ENCODE measurements around the gene POGZ.
A peak's percentile ranks its signal among the peaks of the same experiment; 100 is the strongest.
"Not testable (repeated sequence)": the region's sequence is repeated elsewhere in the genome, so short reads cannot be mapped to it uniquely, and the experiment has no call there.

POGZ gene

DNA sequence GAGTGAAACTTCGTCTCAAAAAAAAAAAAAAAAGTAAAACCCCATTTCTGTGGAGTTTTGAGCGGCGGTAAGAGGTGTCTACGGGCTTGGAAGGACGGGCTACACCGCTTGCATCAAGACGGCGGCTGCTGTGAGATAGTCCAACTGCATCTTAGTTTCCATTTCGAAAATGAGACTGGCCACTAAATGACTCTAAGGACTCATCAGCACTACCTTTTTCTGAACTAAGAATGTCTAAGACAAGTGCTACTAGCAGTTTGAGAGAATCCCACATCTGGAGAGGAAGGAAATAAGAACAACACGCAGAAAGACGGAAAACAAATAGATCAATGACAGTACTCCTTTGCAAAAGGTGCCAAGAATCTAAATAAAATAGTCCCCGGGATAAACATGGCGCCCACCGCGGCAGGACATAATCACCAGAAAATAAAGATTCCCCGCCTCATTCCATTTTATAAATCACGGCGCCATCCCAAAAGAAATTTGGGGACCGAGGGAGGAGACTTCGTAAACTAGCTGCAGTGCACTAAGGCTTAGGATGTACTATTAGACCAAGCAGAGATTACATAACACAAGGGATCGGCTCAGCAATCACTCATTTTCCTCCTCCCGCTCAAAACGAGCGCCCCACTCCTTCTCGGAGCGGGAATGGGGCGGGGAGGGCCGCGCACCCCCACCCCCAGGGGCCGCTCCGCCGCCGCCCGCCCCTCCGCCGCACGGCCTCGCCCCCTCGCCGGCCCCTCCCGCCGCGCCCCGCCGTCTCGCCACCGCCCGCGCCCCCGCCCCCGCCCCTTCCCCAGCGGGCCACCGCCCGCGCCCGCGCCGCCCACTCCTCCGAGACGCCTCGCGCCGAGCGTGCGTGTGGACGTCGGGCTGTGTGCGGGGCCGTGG lies 1.1 kb downstream of the POGZ start:
- Histone ChIP-seq H3K9ac (ENCODE audit: low read depth in 1 of 2, low read length in 2 of 2) (peak overlapping the region; percentile 74 to 88), H3K27ac (ENCODE audit: low read depth, low read length) (peak overlapping the region; percentile 92), H3K9me3 (ENCODE audit: control insufficient read depth in 1 of 2, low read length in 2 of 2) (no peaks in the 10 kb centered on the region), H3K4me3 (ENCODE audit: low read depth in 1 of 2, low read length in 2 of 2) (peak overlapping the region; percentile 77 to 98), H3K4me1 (ENCODE audit: control insufficient read depth in 1 of 2, insufficient read depth in 2 of 2, low read length in 2 of 2) (peaks cover 7 to 15% of the 10 kb centered on the region in 2 donors), H3K36me3 (ENCODE audit: control insufficient read depth in 1 of 2, insufficient read depth in 2 of 2, low read length in 2 of 2) (no peaks in the 10 kb centered on the region), H3K27me3 (ENCODE audit: control insufficient read depth in 1 of 2, insufficient read depth in 2 of 2, low read length in 2 of 2) (no peaks in the 10 kb centered on the region)

DNA sequence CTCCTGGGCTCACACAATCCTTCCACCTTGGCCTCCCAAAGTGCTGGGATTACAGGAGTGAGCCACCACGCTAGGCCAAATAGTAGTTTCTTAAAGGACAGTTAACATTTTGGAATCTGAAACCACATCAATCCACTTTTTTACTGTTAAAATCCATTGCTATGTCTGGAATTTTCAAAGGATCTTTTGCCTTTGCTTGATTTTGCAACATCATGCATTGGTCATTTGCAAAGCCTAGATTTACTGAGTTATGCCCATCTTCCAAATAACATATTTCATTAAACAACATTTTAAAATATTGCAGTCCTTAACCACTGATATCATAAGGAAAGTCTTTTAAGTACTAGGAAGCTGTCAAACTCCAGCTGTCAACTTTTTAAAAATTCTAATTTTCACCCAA lies 3.3 kb downstream of the POGZ start:
- Histone ChIP-seq H3K4me1 (ENCODE audit: control insufficient read depth in 1 of 2, insufficient read depth in 2 of 2, low read length in 2 of 2) (peaks cover 7 to 15% of the 10 kb centered on the region in 2 donors), H3K9ac (ENCODE audit: low read depth in 1 of 2, low read length in 2 of 2) (no peak overlapping the region), H3K9me3 (ENCODE audit: control insufficient read depth in 1 of 2, low read length in 2 of 2) (no peaks in the 10 kb centered on the region), H3K4me3 (ENCODE audit: low read depth in 1 of 2, low read length in 2 of 2) (no peak overlapping the region), H3K27me3 (ENCODE audit: control insufficient read depth in 1 of 2, insufficient read depth in 2 of 2, low read length in 2 of 2) (no peaks in the 10 kb centered on the region), H3K27ac (ENCODE audit: low read depth, low read length) (no peak overlapping the region), H3K36me3 (ENCODE audit: control insufficient read depth in 1 of 2, insufficient read depth in 2 of 2, low read length in 2 of 2) (no peaks in the 10 kb centered on the region)

DNA sequence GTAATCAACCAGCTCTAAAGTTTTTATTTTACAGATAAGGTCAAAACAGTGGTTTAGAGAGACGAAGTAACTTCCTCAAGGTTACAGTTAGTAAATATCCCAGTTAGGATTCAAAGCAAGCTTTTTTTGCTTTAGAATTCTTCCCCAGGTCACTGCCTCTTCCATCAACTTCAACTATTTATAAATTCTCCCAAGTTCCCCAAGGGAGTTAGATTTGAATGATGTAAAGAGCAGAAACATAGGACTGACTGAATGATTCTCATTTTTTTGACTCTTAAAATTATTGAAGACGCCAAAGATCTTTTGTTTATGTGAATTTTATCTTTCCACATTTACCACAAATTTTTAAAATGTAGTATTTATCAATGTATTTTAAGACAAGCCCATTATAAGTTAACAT lies 4.1 kb downstream of the POGZ start:
- Histone ChIP-seq H3K9me3 (ENCODE audit: control insufficient read depth in 1 of 2, low read length in 2 of 2) (no peaks in the 10 kb centered on the region), H3K4me3 (ENCODE audit: low read depth in 1 of 2, low read length in 2 of 2) (no peak overlapping the region), H3K27ac (ENCODE audit: low read depth, low read length) (no peak overlapping the region), H3K27me3 (ENCODE audit: control insufficient read depth in 1 of 2, insufficient read depth in 2 of 2, low read length in 2 of 2) (no peaks in the 10 kb centered on the region), H3K4me1 (ENCODE audit: control insufficient read depth in 1 of 2, insufficient read depth in 2 of 2, low read length in 2 of 2) (peaks cover 7 to 15% of the 10 kb centered on the region in 2 donors), H3K9ac (ENCODE audit: low read depth in 1 of 2, low read length in 2 of 2) (no peak overlapping the region), H3K36me3 (ENCODE audit: control insufficient read depth in 1 of 2, insufficient read depth in 2 of 2, low read length in 2 of 2) (no peaks in the 10 kb centered on the region)

DNA sequence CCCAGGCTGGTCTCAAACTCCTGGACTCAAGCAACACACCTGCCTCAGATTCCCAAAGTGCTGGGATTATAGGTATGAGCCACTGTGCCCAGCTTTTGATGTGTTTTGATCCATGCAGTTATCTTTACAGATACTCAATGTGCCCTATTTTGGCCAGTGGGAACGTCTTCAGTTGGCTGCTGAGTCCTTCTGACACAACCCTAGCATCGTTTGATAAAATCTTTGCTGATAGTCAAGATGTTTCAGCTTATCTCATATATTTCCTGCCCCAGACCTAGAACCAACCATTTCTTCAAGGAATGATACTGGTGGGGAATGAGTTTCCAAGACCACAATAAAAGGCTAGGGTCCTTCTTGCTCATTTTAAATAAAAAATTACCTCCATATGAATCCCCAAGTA lies 11.6 kb downstream of the POGZ start:
- Histone ChIP-seq H3K4me3 (ENCODE audit: low read depth in 1 of 2, low read length in 2 of 2) (no peak overlapping the region), H3K9me3 (ENCODE audit: control insufficient read depth in 1 of 2, low read length in 2 of 2) (no peaks in the 10 kb centered on the region), H3K27ac (ENCODE audit: low read depth, low read length) (no peak overlapping the region), H3K4me1 (ENCODE audit: control insufficient read depth in 1 of 2, insufficient read depth in 2 of 2, low read length in 2 of 2) (peaks cover 3 to 7% of the 10 kb centered on the region in 2 donors), H3K9ac (ENCODE audit: low read depth in 1 of 2, low read length in 2 of 2) (no peak overlapping the region), H3K36me3 (ENCODE audit: control insufficient read depth in 1 of 2, insufficient read depth in 2 of 2, low read length in 2 of 2) (no peaks in the 10 kb centered on the region), H3K27me3 (ENCODE audit: control insufficient read depth in 1 of 2, insufficient read depth in 2 of 2, low read length in 2 of 2) (no peaks in the 10 kb centered on the region)

- Histone ChIP-seq H3K27me3 (ENCODE audit: control insufficient read depth in 1 of 2, insufficient read depth in 2 of 2, low read length in 2 of 2) (no peaks in the 10 kb centered on the region), H3K4me3 (ENCODE audit: low read depth in 1 of 2, low read length in 2 of 2) (no peak overlapping the region), H3K4me1 (ENCODE audit: control insufficient read depth in 1 of 2, insufficient read depth in 2 of 2, low read length in 2 of 2) (peaks cover 3 to 7% of the 10 kb centered on the region in 2 donors), H3K36me3 (ENCODE audit: control insufficient read depth in 1 of 2, insufficient read depth in 2 of 2, low read length in 2 of 2) (peaks cover 7 to 13% of the 10 kb centered on the region in 2 donors), H3K9ac (ENCODE audit: low read depth in 1 of 2, low read length in 2 of 2) (no peak overlapping the region), H3K27ac (ENCODE audit: low read depth, low read length) (no peak overlapping the region), H3K9me3 (ENCODE audit: control insufficient read depth in 1 of 2, low read length in 2 of 2) (no peaks in the 10 kb centered on the region)
Observed at GRCh38 chr1:151444783-151445177, 14.5 kb downstream of the POGZ start.

DNA sequence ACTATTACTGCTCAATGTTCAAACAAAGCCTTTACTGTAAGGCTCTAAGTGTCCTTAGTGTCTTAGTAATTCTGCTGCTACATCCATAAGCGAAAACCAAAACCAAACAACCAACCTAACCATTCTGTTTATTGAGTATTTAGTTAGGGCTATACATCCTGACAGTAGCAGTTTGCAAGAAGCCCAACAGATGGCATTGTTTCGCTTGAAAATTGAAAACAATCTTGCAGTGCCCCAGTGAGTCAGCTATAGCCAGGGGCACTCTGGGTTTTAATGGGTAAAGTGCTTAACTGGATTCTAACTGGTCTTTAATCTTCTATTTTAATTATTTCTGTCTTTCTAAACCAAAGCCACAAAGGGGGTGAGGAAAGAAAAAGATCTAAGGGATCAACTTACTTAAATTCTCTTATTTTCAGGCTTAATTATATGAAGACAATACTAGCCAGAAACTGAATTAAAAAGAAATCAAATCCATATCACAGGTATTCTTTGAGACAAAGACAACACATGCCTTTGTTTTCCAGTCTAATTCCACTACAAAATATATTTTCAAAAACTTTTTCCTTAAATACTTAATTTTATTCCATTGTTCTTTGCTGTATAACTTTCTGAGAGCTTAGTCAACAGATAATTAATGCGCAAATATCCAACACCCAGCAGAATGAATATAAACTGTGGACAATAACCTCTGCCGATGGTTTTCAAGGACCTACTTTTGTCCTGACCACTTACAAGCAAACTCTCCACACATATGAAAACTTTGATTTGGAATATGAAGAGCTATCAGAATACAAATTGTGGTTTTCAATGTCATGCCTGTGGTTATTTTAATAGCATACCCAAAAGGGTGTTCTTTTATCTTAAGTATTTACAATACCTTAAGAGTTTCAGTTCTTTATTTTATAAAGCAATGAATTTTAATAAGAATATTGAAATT lies 15.2 kb downstream of the POGZ start:
- Histone ChIP-seq H3K27me3 (ENCODE audit: control insufficient read depth in 1 of 2, insufficient read depth in 2 of 2, low read length in 2 of 2) (no peaks in the 10 kb centered on the region), H3K36me3 (ENCODE audit: control insufficient read depth in 1 of 2, insufficient read depth in 2 of 2, low read length in 2 of 2) (peaks cover 7 to 13% of the 10 kb centered on the region in 2 donors), H3K9ac (ENCODE audit: low read depth in 1 of 2, low read length in 2 of 2) (no peak overlapping the region), H3K9me3 (ENCODE audit: control insufficient read depth in 1 of 2, low read length in 2 of 2) (no peaks in the 10 kb centered on the region), H3K27ac (ENCODE audit: low read depth, low read length) (no peak overlapping the region), H3K4me1 (ENCODE audit: control insufficient read depth in 1 of 2, insufficient read depth in 2 of 2, low read length in 2 of 2) (peaks cover 3 to 7% of the 10 kb centered on the region in 2 donors), H3K4me3 (ENCODE audit: low read depth in 1 of 2, low read length in 2 of 2) (no peak overlapping the region)

DNA sequence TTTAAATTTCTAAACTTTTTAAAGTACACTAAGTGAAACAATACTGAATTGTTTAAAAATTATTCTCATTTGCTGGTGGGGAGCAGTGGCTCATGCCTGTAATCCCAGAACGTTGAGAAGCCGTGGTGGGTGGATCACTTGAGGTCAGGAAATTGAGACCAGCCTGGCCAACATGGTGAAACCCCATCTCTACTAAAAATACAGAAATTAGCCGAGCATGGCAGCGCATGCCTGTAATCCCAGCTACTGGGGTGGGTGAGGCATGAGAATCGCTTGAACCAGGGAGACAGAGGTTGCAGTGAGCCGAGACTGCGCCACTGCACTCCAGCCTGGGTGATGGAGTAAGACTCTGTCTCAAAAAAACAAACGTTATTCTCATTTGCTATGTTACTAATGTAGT lies 21.9 kb downstream of the POGZ start:
- H3K4me1 ChIP-seq (ENCODE audit: control insufficient read depth in 1 of 2, insufficient read depth in 2 of 2, low read length in 2 of 2), result not testable (repeated sequence)

DNA sequence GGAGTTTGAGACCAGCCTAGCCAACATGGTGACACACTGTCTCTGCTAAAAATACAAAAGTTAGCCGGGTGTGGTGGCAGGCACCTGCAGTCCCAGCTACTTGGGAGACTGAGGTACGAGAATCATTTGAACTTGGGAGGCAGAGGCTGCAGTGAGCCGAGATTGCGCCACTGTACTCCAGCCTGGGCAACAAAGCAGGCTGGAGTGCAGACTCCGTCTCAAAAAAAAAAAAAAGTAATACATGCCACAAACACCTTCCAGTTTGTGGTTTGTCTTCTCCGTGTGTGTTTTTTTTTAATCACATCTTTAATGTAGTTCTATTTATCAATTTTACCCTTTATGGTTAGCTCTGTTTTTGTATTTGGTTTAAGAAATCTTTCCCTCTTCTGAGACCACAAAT lies 22.3 kb downstream of the POGZ start:
- no peaks in the 10 kb centered on the region for H3K4me1 ChIP-seq (ENCODE audit: control insufficient read depth in 1 of 2, insufficient read depth in 2 of 2, low read length in 2 of 2)
- no peak overlapping the region for H3K27ac ChIP-seq (ENCODE audit: low read depth, low read length)
- H3K9ac ChIP-seq (ENCODE audit: low read depth in 1 of 2, low read length in 2 of 2), result no peak overlapping the region
- peaks cover 7 to 32% of the 10 kb centered on the region in 2 donors for H3K36me3 ChIP-seq (ENCODE audit: control insufficient read depth in 1 of 2, insufficient read depth in 2 of 2, low read length in 2 of 2)
- no peak overlapping the region for H3K4me3 ChIP-seq (ENCODE audit: low read depth in 1 of 2, low read length in 2 of 2)
- no peaks in the 10 kb centered on the region for H3K27me3 ChIP-seq (ENCODE audit: control insufficient read depth in 1 of 2, insufficient read depth in 2 of 2, low read length in 2 of 2)
- no peaks in the 10 kb centered on the region for H3K9me3 ChIP-seq (ENCODE audit: control insufficient read depth in 1 of 2, low read length in 2 of 2)

More for the DNA sequence above, 21.9 kb downstream of the POGZ start:
- H3K27me3 ChIP-seq (ENCODE audit: control insufficient read depth in 1 of 2, insufficient read depth in 2 of 2, low read length in 2 of 2); H3K4me3 ChIP-seq (ENCODE audit: low read depth in 1 of 2, low read length in 2 of 2); H3K9ac ChIP-seq (ENCODE audit: low read depth in 1 of 2, low read length in 2 of 2); H3K9me3 ChIP-seq (ENCODE audit: control insufficient read depth in 1 of 2, low read length in 2 of 2); H3K27ac ChIP-seq (ENCODE audit: low read depth, low read length): not testable (repeated sequence)
- peaks cover 7 to 32% of the 10 kb centered on the region in 2 donors for H3K36me3 ChIP-seq (ENCODE audit: control insufficient read depth in 1 of 2, insufficient read depth in 2 of 2, low read length in 2 of 2)

DNA sequence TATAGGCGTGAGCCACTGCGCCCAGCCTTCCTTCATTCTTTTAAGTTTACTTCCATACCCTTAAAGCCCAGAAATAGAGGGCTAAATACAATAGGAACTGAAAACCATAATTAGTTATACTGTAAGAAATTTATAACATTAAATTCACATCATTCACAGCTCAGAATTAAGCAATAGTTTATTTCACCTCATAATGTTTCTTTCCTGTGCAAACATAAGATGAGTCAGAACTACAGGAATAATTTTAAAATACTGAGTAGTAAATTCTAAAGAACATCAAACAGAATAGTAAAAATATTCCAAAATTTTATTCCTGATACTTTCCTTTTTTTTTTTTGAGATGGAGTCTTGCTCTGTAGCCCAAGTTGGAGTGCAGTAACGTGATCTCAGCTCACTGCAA lies 24.1 kb downstream of the POGZ start:
- H3K36me3 ChIP-seq (ENCODE audit: control insufficient read depth in 1 of 2, insufficient read depth in 2 of 2, low read length in 2 of 2), result peaks cover 5 to 24% of the 10 kb centered on the region in 2 donors
- H3K4me3 ChIP-seq (ENCODE audit: low read depth in 1 of 2, low read length in 2 of 2), result no peak overlapping the region
- no peak overlapping the region for H3K9ac ChIP-seq (ENCODE audit: low read depth in 1 of 2, low read length in 2 of 2)
- H3K9me3 ChIP-seq (ENCODE audit: control insufficient read depth in 1 of 2, low read length in 2 of 2), result no peaks in the 10 kb centered on the region
- H3K27me3 ChIP-seq (ENCODE audit: control insufficient read depth in 1 of 2, insufficient read depth in 2 of 2, low read length in 2 of 2), result no peaks in the 10 kb centered on the region
- H3K27ac ChIP-seq (ENCODE audit: low read depth, low read length), result no peak overlapping the region
- H3K4me1 ChIP-seq (ENCODE audit: control insufficient read depth in 1 of 2, insufficient read depth in 2 of 2, low read length in 2 of 2), result no peaks in the 10 kb centered on the region

- not testable (repeated sequence) for H3K4me1 ChIP-seq (ENCODE audit: control insufficient read depth in 1 of 2, insufficient read depth in 2 of 2, low read length in 2 of 2); H3K27ac ChIP-seq (ENCODE audit: low read depth, low read length); H3K27me3 ChIP-seq (ENCODE audit: control insufficient read depth in 1 of 2, insufficient read depth in 2 of 2, low read length in 2 of 2); H3K9ac ChIP-seq (ENCODE audit: low read depth in 1 of 2, low read length in 2 of 2); H3K4me3 ChIP-seq (ENCODE audit: low read depth in 1 of 2, low read length in 2 of 2); H3K9me3 ChIP-seq (ENCODE audit: control insufficient read depth in 1 of 2, low read length in 2 of 2)
- H3K36me3 ChIP-seq (ENCODE audit: control insufficient read depth in 1 of 2, insufficient read depth in 2 of 2, low read length in 2 of 2), result peaks cover 13 to 33% of the 10 kb centered on the region in 2 donors
Observed at GRCh38 chr1:151433827-151434226, 25.5 kb downstream of the POGZ start.

Measured in duodenal mucosa (tissue), 2 donors.